ENCODE data around the gene FSIP1.

DNA sequence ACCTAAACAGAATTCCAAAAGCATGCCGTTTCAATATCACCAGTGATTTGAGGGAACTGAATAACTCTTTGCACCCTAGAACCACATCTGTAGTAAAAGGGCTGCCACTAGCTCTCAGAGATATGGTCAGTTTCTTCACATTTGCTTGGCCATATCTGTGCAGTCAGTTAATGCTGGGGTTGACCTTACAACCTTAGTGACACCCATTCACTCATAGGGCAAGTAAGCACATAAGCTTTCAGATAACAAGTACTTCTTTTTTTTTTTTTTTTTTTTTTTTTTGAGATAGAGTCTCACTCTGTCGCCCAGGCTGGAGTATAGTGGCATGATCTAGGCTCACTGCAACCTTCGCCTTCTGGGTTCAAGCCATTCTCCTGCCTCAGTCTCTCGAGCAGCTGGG, 20.4 kb upstream of the FSIP1 start:
- TF ChIP-seq POLR2A (IDR thresholded peaks at IDR 0.05) = no peak
- no peak for TF ChIP-seq CTCF (IDR thresholded peaks at IDR 0.05)
